Neural cell (in vitro differentiated cells): ENCODE measurements around the gene USP11.

Source experiments
- EP300 ChIP-seq: fragments of 450-650 bp; conservative IDR thresholded peaks from 2 replicates; pipeline ENCODE4 v1.6.1; 2014; ENCODE audit warnings: antibody characterized with exemption, mild to moderate bottlenecking, moderate library complexity; ENCODE audit not compliant: poor library complexity, severe bottlenecking
- EZH2 ChIP-seq: fragments of 200-600, 300-800 bp; shearing (Covaris generic), sonication (generic); IDR thresholded peaks from 2 replicates; pipeline ENCODE4 v1.6.1; 2014; ENCODE audit warnings: antibody characterized with exemption, low read length, borderline replicate concordance, mild to moderate bottlenecking; ENCODE audit not compliant: insufficient read depth, poor library complexity, severe bottlenecking
- MXI1 ChIP-seq: fragments of 450-650 bp; conservative IDR thresholded peaks from 2 replicates; pipeline ENCODE4 v1.6.1; 2014; ENCODE audit warnings: antibody characterized with exemption, mild to moderate bottlenecking; ENCODE audit not compliant: poor library complexity, severe bottlenecking
- POLR2AphosphoS5 ChIP-seq: IDR thresholded peaks from 2 replicates; pipeline ENCODE4 v1.6.1; 2012
- RAD21 ChIP-seq: fragments of 450-650 bp; conservative IDR thresholded peaks from 2 replicates; pipeline ENCODE4 v1.6.1; 2014; ENCODE audit warnings: antibody characterized with exemption, mild to moderate bottlenecking, moderate library complexity
- SMC3 ChIP-seq: fragments of 450-650 bp; conservative IDR thresholded peaks from 2 replicates; pipeline ENCODE4 v1.6.1; 2014; ENCODE audit warnings: antibody characterized with exemption, mild to moderate bottlenecking, moderate library complexity; ENCODE audit not compliant: poor library complexity
- TAF1 ChIP-seq: IDR thresholded peaks from 2 replicates; pipeline ENCODE4 v1.6.1; 2012; ENCODE audit warnings: low read depth
- TF ChIP-seq, protein P1 (sequence below): fragments of 450-650 bp; IDR thresholded peaks from 2 replicates; pipeline ENCODE4 v1.5.1; 2014; ENCODE audit warnings: antibody characterized with exemption, mild to moderate bottlenecking, moderate library complexity; ENCODE audit not compliant: poor library complexity, severe bottlenecking

- TF ChIP-seq EZH2 (no peak), SMC3 (no peak), MXI1 (no peak), RAD21 (no peak), TAF1 (no peak), POLR2AphosphoS5 (no peak), EP300 (no peak)
- TF ChIP-seq, protein P1, sequence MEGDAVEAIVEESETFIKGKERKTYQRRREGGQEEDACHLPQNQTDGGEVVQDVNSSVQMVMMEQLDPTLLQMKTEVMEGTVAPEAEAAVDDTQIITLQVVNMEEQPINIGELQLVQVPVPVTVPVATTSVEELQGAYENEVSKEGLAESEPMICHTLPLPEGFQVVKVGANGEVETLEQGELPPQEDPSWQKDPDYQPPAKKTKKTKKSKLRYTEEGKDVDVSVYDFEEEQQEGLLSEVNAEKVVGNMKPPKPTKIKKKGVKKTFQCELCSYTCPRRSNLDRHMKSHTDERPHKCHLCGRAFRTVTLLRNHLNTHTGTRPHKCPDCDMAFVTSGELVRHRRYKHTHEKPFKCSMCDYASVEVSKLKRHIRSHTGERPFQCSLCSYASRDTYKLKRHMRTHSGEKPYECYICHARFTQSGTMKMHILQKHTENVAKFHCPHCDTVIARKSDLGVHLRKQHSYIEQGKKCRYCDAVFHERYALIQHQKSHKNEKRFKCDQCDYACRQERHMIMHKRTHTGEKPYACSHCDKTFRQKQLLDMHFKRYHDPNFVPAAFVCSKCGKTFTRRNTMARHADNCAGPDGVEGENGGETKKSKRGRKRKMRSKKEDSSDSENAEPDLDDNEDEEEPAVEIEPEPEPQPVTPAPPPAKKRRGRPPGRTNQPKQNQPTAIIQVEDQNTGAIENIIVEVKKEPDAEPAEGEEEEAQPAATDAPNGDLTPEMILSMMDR: no peak
These were observed 11.1 kb upstream of the USP11 start for GRCh38 chrX:47221756-47222155.
